WTC11 (cell line): Measurements from ENCODE around the gene WWP2. TPM values are rescaled to one million over a fixed set of nuclear protein-coding genes. Genes with fewer than 3 reads are reported as not detected.

Experiments
- ATAC-seq: fragments of 200-7000 bp; cut with Tn5 transposase; 2 replicates; pipeline ENCODE4 v1.10.0; 2021; ENCODE audit warnings: mild to moderate bottlenecking, moderate library complexity
- CTCF ChIA-PET: fragments of 300-600 bp; sonication (Branson Sonifier 250); formaldehyde crosslinking; loops from one replicate; lab custom pipeline; 2021; ENCODE audit warnings: antibody characterized with exemption; lab: Charles Lee
- POLR2A ChIA-PET: fragments of 350-600 bp; sonication (Branson Sonifier 250); formaldehyde crosslinking; loops from one replicate; lab custom pipeline; 2021; ENCODE audit warnings: antibody characterized with exemption; lab: Charles Lee
- DNase-seq: peaks from one replicate; pipeline ENCODE4 v3.0.0; 2021; ENCODE audit warnings: low spot score
- H3K27ac Mint-ChIP-seq: 2 replicates; pipeline ENCODE4 v1.8.0; 2021; ENCODE audit warnings: mixed read lengths
- H3K27me3 Mint-ChIP-seq: 2 replicates; pipeline ENCODE4 v1.8.0; 2021; ENCODE audit warnings: low read depth, mild to moderate bottlenecking, moderate library complexity, mixed read lengths
- H3K36me3 Mint-ChIP-seq: 2 replicates; pipeline ENCODE4 v1.8.0; 2021; ENCODE audit warnings: mixed read lengths
- H3K4me1 Mint-ChIP-seq: 2 replicates; pipeline ENCODE4 v1.8.0; 2022; ENCODE audit warnings: mixed read lengths
- H3K4me3 Mint-ChIP-seq: 2 replicates; pipeline ENCODE4 v1.8.0; 2021; ENCODE audit warnings: mild to moderate bottlenecking, moderate library complexity, mixed read lengths
- H3K9me3 Mint-ChIP-seq: 2 replicates; pipeline ENCODE4 v1.8.0; 2021; ENCODE audit warnings: mixed read lengths
- FOXP1 ChIP-seq: sonication (generic); formaldehyde crosslinking; IDR thresholded peaks from 2 replicates; pipeline ENCODE4 v1.8.0; 2022; ENCODE audit warnings: missing genetic modification reagents, mild to moderate bottlenecking, moderate library complexity, borderline replicate concordance
- GABPB1 ChIP-seq: sonication (generic); formaldehyde crosslinking; IDR thresholded peaks from 2 replicates; pipeline ENCODE4 v1.8.1; 2023; ENCODE audit warnings: mild to moderate bottlenecking, missing genetic modification reagents
- IRF2 ChIP-seq: sonication (generic); formaldehyde crosslinking; IDR thresholded peaks from 2 replicates; pipeline ENCODE4 v1.8.0; 2022; ENCODE audit warnings: low read depth, missing genetic modification reagents, borderline replicate concordance
- JAZF1 ChIP-seq: fragments of 250-450 bp; sonication (Bioruptor Pico); IDR thresholded peaks from 2 replicates; pipeline ENCODE4 v1.9.0; 2021; ENCODE audit warnings: moderate library complexity, mild to moderate bottlenecking, inconsistent platforms
- MXD4 ChIP-seq: fragments of 250-450 bp; sonication (Bioruptor Pico); IDR thresholded peaks from 2 replicates; pipeline ENCODE4 v1.8.0; 2021; ENCODE audit warnings: mild to moderate bottlenecking, moderate library complexity, borderline replicate concordance
- OVOL2 ChIP-seq: fragments of 250-450 bp; sonication (Bioruptor Pico); IDR thresholded peaks from 2 replicates; pipeline ENCODE4 v1.9.0; 2021; ENCODE audit warnings: mild to moderate bottlenecking, borderline replicate concordance
- PRRX2 ChIP-seq: fragments of 250-450 bp; sonication (Bioruptor Pico); IDR thresholded peaks from 2 replicates; pipeline ENCODE4 v1.8.0; 2021; ENCODE audit warnings: mild to moderate bottlenecking
- SMAD4 ChIP-seq: sonication (generic); formaldehyde crosslinking; IDR thresholded peaks from 2 replicates; pipeline ENCODE4 v1.8.0; 2022; ENCODE audit warnings: mild to moderate bottlenecking, missing genetic modification reagents
- SOX15 ChIP-seq: fragments of 250-450 bp; sonication (Bioruptor Pico); IDR thresholded peaks from 2 replicates; pipeline ENCODE4 v1.9.0; 2021; ENCODE audit warnings: mild to moderate bottlenecking
- SP1 ChIP-seq: sonication (generic); formaldehyde crosslinking; conservative IDR thresholded peaks from 2 replicates; pipeline ENCODE4 v1.8.1; 2022; ENCODE audit warnings: missing genetic modification reagents
- TEAD1 ChIP-seq: sonication (generic); formaldehyde crosslinking; IDR thresholded peaks from 2 replicates; pipeline ENCODE4 v1.8.0; 2022; ENCODE audit warnings: mild to moderate bottlenecking, missing genetic modification reagents
- TEAD4 ChIP-seq: sonication (generic); formaldehyde crosslinking; IDR thresholded peaks from 2 replicates; pipeline ENCODE4 v1.8.0; 2022; ENCODE audit warnings: mild to moderate bottlenecking, missing genetic modification reagents
- ZNF138 ChIP-seq: sonication (generic); formaldehyde crosslinking; conservative IDR thresholded peaks from 2 replicates; pipeline ENCODE4 v1.8.1; 2022; ENCODE audit warnings: mild to moderate bottlenecking, moderate library complexity, missing genetic modification reagents
- ZNF219 ChIP-seq: sonication (generic); formaldehyde crosslinking; IDR thresholded peaks from 2 replicates; pipeline ENCODE4 v1.8.0; 2023; ENCODE audit warnings: missing genetic modification reagents, mild to moderate bottlenecking, borderline replicate concordance
- ZNF263 ChIP-seq: sonication (generic); formaldehyde crosslinking; IDR thresholded peaks from 2 replicates; pipeline ENCODE4 v1.8.1; 2022; ENCODE audit warnings: low read depth, mild to moderate bottlenecking, moderate library complexity, missing genetic modification reagents
- ZNF416 ChIP-seq: fragments of 250-450 bp; sonication (Bioruptor Pico); IDR thresholded peaks from 2 replicates; pipeline ENCODE4 v1.9.0; 2021; ENCODE audit warnings: mild to moderate bottlenecking, inconsistent platforms
- total RNA-seq: library from RNA; stranded (reverse); gene quantifications from 3 replicates; pipeline ENCODE4 v1.2.3, GENCODE V29; 2021
- TF ChIP-seq, protein P1 (sequence below): sonication (generic); formaldehyde crosslinking; IDR thresholded peaks from 2 replicates; pipeline ENCODE4 v1.8.1; 2022; ENCODE audit warnings: low read depth, missing genetic modification reagents, borderline replicate concordance
- TF ChIP-seq, protein P2 (sequence below): fragments of 250-450 bp; sonication (Bioruptor Pico); IDR thresholded peaks from 2 replicates; pipeline ENCODE4 v1.9.0; 2021; ENCODE audit warnings: mild to moderate bottlenecking
- TF ChIP-seq, protein P3 (sequence below): sonication (generic); formaldehyde crosslinking; IDR thresholded peaks from 2 replicates; pipeline ENCODE4 v1.8.0; 2023; ENCODE audit warnings: missing genetic modification reagents, mild to moderate bottlenecking, borderline replicate concordance
- TF ChIP-seq, protein P4 (sequence below): fragments of 250-450 bp; sonication (Bioruptor Pico); IDR thresholded peaks from 2 replicates; pipeline ENCODE4 v2.1.2; 2022; ENCODE audit warnings: mild to moderate bottlenecking, moderate library complexity
- TF ChIP-seq, protein P5 (sequence below): sonication (generic); formaldehyde crosslinking; IDR thresholded peaks from 2 replicates; pipeline ENCODE4 v1.8.1; 2023; ENCODE audit warnings: mild to moderate bottlenecking, missing genetic modification reagents, borderline replicate concordance
- TF ChIP-seq, protein P6 (sequence below): fragments of 250-450 bp; sonication (Bioruptor Pico); IDR thresholded peaks from 2 replicates; pipeline ENCODE4 v1.8.0; 2021; ENCODE audit warnings: mild to moderate bottlenecking
- TF ChIP-seq, protein P7 (sequence below): sonication (generic); formaldehyde crosslinking; conservative IDR thresholded peaks from 2 replicates; pipeline ENCODE4 v1.8.1; 2022; ENCODE audit warnings: mild to moderate bottlenecking, missing genetic modification reagents

Gene WWP2
- total RNA-seq, 1 experiment from 2014 or later, result 39.1 TPM

DNA sequence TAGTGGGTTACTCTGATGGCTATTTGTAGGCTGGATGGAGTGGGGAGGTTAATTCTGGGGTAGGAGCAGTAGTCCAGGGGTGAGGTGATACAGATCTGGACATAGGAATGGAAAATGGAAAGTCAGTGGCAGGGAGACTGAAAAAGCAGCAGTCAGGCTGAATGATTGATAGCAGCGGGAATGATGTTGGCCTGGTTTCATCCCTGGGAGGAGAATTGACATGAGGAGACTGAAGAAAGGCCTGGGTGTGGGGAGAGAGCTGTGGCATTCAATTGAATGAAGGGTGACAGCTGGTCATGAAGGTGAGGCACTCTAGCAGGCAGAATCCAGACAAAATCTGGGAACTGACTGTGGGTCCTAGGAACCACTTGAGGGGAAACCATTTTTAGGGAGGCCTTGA lies 154.3 kb downstream of the WWP2 start (continued):
- TF ChIP-seq, protein P1, sequence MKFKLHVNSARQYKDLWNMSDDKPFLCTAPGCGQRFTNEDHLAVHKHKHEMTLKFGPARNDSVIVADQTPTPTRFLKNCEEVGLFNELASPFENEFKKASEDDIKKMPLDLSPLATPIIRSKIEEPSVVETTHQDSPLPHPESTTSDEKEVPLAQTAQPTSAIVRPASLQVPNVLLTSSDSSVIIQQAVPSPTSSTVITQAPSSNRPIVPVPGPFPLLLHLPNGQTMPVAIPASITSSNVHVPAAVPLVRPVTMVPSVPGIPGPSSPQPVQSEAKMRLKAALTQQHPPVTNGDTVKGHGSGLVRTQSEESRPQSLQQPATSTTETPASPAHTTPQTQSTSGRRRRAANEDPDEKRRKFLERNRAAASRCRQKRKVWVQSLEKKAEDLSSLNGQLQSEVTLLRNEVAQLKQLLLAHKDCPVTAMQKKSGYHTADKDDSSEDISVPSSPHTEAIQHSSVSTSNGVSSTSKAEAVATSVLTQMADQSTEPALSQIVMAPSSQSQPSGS (CRISPR knock-in tag), result no peak
- TF ChIP-seq, protein P2, sequence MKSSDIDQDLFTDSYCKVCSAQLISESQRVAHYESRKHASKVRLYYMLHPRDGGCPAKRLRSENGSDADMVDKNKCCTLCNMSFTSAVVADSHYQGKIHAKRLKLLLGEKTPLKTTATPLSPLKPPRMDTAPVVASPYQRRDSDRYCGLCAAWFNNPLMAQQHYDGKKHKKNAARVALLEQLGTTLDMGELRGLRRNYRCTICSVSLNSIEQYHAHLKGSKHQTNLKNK, result no peak
- TF ChIP-seq MXD4 (CRISPR knock-in tag) (no peak), ZNF219 (CRISPR knock-in tag) (no peak)
- TF ChIP-seq, protein P3, sequence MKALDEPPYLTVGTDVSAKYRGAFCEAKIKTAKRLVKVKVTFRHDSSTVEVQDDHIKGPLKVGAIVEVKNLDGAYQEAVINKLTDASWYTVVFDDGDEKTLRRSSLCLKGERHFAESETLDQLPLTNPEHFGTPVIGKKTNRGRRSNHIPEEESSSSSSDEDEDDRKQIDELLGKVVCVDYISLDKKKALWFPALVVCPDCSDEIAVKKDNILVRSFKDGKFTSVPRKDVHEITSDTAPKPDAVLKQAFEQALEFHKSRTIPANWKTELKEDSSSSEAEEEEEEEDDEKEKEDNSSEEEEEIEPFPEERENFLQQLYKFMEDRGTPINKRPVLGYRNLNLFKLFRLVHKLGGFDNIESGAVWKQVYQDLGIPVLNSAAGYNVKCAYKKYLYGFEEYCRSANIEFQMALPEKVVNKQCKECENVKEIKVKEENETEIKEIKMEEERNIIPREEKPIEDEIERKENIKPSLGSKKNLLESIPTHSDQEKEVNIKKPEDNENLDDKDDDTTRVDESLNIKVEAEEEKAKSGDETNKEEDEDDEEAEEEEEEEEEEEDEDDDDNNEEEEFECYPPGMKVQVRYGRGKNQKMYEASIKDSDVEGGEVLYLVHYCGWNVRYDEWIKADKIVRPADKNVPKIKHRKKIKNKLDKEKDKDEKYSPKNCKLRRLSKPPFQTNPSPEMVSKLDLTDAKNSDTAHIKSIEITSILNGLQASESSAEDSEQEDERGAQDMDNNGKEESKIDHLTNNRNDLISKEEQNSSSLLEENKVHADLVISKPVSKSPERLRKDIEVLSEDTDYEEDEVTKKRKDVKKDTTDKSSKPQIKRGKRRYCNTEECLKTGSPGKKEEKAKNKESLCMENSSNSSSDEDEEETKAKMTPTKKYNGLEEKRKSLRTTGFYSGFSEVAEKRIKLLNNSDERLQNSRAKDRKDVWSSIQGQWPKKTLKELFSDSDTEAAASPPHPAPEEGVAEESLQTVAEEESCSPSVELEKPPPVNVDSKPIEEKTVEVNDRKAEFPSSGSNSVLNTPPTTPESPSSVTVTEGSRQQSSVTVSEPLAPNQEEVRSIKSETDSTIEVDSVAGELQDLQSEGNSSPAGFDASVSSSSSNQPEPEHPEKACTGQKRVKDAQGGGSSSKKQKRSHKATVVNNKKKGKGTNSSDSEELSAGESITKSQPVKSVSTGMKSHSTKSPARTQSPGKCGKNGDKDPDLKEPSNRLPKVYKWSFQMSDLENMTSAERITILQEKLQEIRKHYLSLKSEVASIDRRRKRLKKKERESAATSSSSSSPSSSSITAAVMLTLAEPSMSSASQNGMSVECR, result no peak
- TF ChIP-seq, all 79 proteins: peak for 0

DNA sequence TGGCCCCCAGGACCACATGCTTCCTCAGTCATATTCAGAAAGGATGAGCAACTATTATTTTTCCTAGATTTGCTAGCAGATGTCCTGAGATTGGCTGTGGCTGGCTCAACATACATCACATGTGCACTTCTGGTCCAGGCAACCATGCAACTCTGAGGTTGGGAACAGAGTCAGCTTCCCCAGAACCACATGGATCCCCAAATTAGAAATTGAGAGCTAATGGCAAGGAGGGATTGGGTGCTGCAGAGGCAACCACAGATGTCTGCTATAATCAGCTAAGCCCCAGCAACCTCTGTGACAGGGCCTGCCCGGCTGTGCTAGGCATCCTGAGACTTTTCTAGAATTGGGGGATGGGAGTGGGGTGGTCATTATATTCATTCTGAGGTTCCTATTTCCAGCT lies 155.2 kb downstream of the WWP2 start:
- no peaks in the 10 kb centered on the region for H3K27me3 Mint-ChIP-seq
- H3K27ac Mint-ChIP-seq, result peak overlapping the region; percentile 91; the same call in 1 of the 2 replicates
- peaks cover 16% of the 10 kb centered on the region for H3K4me1 Mint-ChIP-seq
- DNase-seq, result no peak
- H3K4me3 Mint-ChIP-seq, result no peak overlapping the region
- H3K36me3 Mint-ChIP-seq, result no peaks in the 10 kb centered on the region; the same call in 1 of the 2 replicates
- peak; percentile 18; the same call in 1 of the 2 replicates for ATAC-seq
- ChIA-PET POLR2A (no interaction called here), CTCF (interaction anchor here (0.6 to 1.9 kb wide), 5 partner anchors 11 to 162 kb away, joined by 3 to 5 read pairs (median 3); partner anchors contain the start of gene NOB1)
- H3K9me3 Mint-ChIP-seq, result no peaks in the 10 kb centered on the region
- TF ChIP-seq TEAD4, result no peak
- TF ChIP-seq ZNF263, result no peak
- TF ChIP-seq SOX15 (CRISPR knock-in tag), result no peak
- TF ChIP-seq ZNF416 (CRISPR knock-in tag), result no peak
- TF ChIP-seq FOXP1 (CRISPR knock-in tag), result no peak
- TF ChIP-seq JAZF1 (CRISPR knock-in tag), result no peak
- TF ChIP-seq SMAD4, result no peak
- no peak for TF ChIP-seq OVOL2 (CRISPR knock-in tag)
- TF ChIP-seq, protein P4, sequence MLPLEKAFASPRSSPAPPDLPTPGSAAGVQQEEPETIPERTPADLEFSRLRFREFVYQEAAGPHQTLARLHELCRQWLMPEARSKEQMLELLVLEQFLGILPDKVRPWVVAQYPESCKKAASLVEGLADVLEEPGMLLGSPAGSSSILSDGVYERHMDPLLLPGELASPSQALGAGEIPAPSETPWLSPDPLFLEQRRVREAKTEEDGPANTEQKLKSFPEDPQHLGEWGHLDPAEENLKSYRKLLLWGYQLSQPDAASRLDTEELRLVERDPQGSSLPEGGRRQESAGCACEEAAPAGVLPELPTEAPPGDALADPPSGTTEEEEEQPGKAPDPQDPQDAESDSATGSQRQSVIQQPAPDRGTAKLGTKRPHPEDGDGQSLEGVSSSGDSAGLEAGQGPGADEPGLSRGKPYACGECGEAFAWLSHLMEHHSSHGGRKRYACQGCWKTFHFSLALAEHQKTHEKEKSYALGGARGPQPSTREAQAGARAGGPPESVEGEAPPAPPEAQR (CRISPR knock-in tag), result no peak
- TF ChIP-seq, protein P5, sequence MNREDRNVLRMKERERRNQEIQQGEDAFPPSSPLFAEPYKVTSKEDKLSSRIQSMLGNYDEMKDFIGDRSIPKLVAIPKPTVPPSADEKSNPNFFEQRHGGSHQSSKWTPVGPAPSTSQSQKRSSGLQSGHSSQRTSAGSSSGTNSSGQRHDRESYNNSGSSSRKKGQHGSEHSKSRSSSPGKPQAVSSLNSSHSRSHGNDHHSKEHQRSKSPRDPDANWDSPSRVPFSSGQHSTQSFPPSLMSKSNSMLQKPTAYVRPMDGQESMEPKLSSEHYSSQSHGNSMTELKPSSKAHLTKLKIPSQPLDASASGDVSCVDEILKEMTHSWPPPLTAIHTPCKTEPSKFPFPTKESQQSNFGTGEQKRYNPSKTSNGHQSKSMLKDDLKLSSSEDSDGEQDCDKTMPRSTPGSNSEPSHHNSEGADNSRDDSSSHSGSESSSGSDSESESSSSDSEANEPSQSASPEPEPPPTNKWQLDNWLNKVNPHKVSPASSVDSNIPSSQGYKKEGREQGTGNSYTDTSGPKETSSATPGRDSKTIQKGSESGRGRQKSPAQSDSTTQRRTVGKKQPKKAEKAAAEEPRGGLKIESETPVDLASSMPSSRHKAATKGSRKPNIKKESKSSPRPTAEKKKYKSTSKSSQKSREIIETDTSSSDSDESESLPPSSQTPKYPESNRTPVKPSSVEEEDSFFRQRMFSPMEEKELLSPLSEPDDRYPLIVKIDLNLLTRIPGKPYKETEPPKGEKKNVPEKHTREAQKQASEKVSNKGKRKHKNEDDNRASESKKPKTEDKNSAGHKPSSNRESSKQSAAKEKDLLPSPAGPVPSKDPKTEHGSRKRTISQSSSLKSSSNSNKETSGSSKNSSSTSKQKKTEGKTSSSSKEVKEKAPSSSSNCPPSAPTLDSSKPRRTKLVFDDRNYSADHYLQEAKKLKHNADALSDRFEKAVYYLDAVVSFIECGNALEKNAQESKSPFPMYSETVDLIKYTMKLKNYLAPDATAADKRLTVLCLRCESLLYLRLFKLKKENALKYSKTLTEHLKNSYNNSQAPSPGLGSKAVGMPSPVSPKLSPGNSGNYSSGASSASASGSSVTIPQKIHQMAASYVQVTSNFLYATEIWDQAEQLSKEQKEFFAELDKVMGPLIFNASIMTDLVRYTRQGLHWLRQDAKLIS (CRISPR knock-in tag), result no peak
- TF ChIP-seq, protein P6, sequence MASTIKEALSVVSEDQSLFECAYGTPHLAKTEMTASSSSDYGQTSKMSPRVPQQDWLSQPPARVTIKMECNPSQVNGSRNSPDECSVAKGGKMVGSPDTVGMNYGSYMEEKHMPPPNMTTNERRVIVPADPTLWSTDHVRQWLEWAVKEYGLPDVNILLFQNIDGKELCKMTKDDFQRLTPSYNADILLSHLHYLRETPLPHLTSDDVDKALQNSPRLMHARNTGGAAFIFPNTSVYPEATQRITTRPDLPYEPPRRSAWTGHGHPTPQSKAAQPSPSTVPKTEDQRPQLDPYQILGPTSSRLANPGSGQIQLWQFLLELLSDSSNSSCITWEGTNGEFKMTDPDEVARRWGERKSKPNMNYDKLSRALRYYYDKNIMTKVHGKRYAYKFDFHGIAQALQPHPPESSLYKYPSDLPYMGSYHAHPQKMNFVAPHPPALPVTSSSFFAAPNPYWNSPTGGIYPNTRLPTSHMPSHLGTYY, result no peak
- TF ChIP-seq TEAD1 (CRISPR knock-in tag), result no peak
- TF ChIP-seq IRF2 (CRISPR knock-in tag), result no peak
- no peak for TF ChIP-seq PRRX2 (CRISPR knock-in tag)
- TF ChIP-seq, protein P7, sequence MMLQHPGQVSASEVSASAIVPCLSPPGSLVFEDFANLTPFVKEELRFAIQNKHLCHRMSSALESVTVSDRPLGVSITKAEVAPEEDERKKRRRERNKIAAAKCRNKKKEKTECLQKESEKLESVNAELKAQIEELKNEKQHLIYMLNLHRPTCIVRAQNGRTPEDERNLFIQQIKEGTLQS (CRISPR knock-in tag), result no peak
- no peak for TF ChIP-seq GABPB1
- no peak for TF ChIP-seq ZNF138
- no peak for TF ChIP-seq SP1 (CRISPR knock-in tag)
